IPS-11a (cell line): Measurements from ENCODE around the gene RNF212.

Experiments
- H3K4me3 ChIP-seq: one replicate; pipeline ENCODE4 v1.5.1; 2013; ENCODE audit warnings: low read depth, low read length, control low read depth

RNF212 gene

GRCh38 chr4:1036976-1037810 lies 76.2 kb downstream of the RNF212 start:
- H3K4me3 ChIP-seq: no peak overlapping the region

- no peak overlapping the region for H3K4me3 ChIP-seq
These were observed 77.3 kb downstream of the RNF212 start for GRCh38 chr4:1036095-1036494.

- no peak overlapping the region for H3K4me3 ChIP-seq
These were observed 77.9 kb downstream of the RNF212 start for GRCh38 chr4:1035510-1035909.

- no peak overlapping the region for H3K4me3 ChIP-seq
These were observed 79.4 kb downstream of the RNF212 start for GRCh38 chr4:1033840-1034551.

DNA sequence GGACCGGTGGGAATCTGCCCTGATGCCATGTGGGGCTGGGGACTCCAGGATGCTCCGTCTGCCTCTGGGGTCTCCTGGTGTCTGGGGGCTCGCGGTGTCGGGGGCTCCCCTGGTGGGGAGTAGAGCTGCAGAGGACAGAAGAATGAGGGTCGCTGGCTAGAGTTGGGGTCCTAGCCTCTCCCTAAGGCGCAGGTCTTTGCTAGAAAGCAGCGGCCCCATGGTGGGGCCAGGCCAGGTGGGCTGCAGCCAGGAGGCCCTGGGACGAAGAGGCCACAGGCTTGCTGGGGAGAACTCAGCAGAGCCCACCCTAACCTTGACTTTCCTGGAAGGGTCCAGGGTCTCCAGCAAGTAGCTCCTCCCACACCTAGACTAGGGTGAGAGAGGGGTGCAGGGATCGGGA lies 80.5 kb downstream of the RNF212 start:
- H3K4me3 ChIP-seq: no peak overlapping the region

- no peak overlapping the region for H3K4me3 ChIP-seq
These were observed 81.2 kb downstream of the RNF212 start for GRCh38 chr4:1031956-1032795.

GRCh38 chr4:1031346-1031745 lies 82.0 kb downstream of the RNF212 start:
- H3K4me3 ChIP-seq: no peak overlapping the region

DNA sequence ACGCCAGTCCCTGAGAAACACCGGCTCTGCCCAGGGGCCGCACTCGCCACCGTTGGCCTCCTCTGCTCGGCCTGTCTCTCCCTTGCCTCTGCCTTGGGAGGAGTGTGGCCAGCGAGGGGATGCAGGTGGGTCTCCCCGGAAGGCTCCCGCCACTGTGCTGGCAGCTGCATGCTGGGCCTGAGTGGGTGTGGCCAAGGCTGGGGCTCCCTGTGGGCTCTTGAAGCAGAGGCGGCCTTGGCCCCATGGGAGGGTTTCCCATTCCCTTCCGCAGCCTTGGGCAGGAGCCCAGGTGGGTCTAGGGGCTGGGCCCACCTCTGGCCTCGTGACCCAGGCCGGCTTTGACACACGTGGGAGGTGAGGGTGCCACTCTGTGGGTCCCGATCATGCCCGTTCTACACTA lies 82.8 kb downstream of the RNF212 start:
- H3K4me3 ChIP-seq: no peak overlapping the region

GRCh38 chr4:1030031-1030430 lies 83.3 kb downstream of the RNF212 start:
- no peak overlapping the region for H3K4me3 ChIP-seq

GRCh38 chr4:1029529-1029928 lies 83.8 kb downstream of the RNF212 start:
- H3K4me3 ChIP-seq: no peak overlapping the region

GRCh38 chr4:1028574-1029220 lies 84.7 kb downstream of the RNF212 start:
- no peak overlapping the region for H3K4me3 ChIP-seq

GRCh38 chr4:1027915-1028238 lies 85.5 kb downstream of the RNF212 start:
- H3K4me3 ChIP-seq: no peak overlapping the region

DNA sequence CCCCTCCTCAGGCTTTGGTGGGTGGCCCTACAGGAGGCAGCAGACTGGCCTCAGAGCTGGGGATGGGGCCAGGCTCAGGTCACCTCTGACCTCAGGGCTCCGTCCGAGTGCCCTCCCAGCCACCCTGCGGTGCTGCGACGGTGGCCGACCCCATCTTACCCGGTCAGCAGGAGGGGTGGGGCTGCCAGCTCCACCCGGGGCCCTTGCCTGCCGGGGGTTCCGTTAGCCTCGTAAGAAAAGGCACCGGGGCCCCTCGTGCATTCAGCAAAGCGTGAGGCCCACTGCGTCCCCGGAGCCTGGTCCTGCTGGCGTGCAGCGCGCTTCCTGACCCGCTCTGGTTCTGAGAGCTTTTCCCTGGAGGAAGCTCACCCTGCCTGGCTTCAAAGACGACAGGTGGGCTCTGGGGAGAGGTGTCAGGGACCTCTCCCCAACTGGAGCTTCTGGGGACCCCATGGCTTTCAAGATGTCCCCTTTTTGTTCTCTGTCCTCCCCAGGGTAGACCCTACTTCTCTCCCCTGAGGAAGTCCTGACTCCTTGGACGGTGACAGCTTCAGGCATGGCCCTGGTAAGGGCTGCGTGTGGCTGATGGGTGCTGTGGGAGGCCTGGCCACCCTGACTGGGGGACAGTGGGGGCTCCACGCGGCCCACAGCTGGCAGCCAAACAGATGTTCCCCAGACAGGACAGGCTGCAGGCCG lies 86.0 kb downstream of the RNF212 start:
- H3K4me3 ChIP-seq: no peak overlapping the region

DNA sequence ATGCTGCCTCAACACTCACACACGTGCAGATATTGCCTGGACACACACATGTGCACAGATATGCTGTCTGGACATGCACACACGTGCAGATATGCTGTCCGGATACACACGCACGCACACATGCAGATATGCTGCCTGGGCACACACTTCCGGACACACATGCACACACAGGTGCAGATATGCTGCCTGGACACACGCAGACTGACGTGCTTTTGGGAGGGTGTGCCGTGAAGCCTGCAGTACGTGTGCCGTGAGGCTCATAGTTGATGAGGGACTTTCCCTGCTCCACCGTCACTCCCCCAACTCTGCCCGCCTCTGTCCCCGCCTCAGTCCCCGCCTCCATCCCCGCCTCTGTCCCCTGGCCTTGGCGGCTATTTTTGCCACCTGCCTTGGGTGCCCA lies 87.2 kb downstream of the RNF212 start:
- no peak overlapping the region for H3K4me3 ChIP-seq

DNA sequence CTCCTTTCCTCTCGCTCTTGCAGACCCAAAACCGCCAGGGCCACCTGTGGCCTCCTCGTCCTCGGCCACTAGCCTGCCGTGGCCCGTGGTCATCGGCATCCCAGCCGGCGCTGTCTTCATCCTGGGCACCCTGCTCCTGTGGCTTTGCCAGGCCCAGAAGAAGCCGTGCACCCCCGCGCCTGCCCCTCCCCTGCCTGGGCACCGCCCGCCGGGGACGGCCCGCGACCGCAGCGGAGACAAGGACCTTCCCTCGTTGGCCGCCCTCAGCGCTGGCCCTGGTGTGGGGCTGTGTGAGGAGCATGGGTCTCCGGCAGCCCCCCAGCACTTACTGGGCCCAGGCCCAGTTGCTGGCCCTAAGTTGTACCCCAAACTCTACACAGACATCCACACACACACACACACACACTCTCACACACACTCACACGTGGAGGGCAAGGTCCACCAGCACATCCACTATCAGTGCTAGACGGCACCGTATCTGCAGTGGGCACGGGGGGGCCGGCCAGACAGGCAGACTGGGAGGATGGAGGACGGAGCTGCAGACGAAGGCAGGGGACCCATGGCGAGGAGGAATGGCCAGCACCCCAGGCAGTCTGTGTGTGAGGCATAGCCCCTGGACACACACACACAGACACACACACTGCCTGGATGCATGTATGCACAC lies 88.3 kb downstream of the RNF212 start:
- no peak overlapping the region for H3K4me3 ChIP-seq

DNA sequence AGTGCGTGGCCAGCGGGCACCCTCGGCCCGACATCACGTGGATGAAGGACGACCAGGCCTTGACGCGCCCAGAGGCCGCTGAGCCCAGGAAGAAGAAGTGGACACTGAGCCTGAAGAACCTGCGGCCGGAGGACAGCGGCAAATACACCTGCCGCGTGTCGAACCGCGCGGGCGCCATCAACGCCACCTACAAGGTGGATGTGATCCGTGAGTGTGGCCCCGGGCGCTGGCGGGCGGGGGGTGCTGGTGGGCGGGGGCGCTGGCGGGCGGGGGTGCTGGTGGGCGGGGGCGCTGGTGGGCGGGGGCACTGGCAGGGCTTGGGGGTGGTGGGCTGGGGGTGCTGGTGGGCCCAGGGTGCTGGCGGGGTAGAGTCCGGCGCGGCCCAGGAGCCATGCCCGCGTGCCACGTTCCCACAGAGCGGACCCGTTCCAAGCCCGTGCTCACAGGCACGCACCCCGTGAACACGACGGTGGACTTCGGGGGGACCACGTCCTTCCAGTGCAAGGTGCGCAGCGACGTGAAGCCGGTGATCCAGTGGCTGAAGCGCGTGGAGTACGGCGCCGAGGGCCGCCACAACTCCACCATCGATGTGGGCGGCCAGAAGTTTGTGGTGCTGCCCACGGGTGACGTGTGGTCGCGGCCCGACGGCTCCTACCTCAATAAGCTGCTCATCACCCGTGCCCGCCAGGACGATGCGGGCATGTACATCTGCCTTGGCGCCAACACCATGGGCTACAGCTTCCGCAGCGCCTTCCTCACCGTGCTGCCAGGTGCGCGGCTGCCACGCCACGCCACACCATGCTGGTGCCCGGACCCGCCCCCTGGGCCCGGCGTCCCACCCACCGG lies 89.2 kb downstream of the RNF212 start:
- H3K4me3 ChIP-seq: no peak overlapping the region

DNA sequence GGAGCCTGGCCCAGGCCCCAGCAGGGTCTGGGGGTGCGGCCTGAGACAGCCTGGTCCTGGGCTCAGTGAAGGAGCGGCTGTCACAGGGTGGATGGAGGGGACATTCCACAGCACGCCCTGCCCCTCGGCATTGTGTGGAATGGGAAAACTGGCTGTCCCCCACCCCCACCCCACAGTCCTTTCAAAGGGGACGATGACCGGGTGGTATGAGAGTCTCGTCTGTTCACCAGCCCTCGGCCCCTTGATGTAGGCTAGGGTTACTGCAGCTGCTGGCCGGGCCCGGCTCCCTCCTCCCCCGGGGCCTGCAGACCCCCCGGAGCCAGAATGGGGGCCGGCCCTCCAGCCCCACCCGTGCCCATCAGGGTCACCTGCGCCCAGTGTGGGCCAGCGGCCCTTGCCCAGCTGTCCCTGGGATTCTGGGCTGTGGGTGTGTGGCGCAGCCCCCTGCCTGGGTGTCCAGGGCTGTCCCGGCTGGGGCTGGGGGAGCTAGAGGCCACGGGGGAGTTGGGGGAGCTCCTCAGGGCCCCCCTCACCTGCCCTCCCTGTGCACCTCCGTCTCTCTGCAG lies 90.2 kb downstream of the RNF212 start:
- H3K4me3 ChIP-seq: no peak overlapping the region

GRCh38 chr4:1022739-1023066 lies 90.7 kb downstream of the RNF212 start:
- H3K4me3 ChIP-seq: no peak overlapping the region
